HG03565 (cell line): ENCODE data around the gene RASSF8.

ENCODE experiments used
- ATAC-seq: cut with Tn5 transposase; IDR thresholded peaks from one replicate; pipeline ENCODE4 v1.9.1; 2021; ENCODE audit warnings: mild to moderate bottlenecking, moderate library complexity; ENCODE audit not compliant: unreplicated experiment

Gene RASSF8

DNA sequence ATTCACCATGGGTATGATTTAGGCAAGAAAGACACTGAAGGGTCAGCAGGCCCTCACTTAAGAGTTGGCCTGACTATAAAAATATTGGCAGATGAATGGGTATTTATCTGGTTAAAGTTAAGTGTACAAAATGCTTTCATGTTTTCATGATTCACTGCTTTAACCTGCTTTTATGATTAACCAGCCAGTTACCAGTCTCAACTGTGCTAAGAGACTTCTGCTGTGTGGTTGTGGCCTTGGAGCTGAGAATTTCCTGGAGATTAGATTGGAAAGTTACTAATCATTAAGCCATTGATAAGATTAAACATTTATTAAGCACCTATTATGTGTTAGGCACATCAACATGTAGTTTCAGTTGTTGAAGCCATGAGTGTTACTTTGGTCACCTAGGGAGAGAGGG lies 68.9 kb downstream of the RASSF8 start:
- ATAC-seq = no peak

DNA sequence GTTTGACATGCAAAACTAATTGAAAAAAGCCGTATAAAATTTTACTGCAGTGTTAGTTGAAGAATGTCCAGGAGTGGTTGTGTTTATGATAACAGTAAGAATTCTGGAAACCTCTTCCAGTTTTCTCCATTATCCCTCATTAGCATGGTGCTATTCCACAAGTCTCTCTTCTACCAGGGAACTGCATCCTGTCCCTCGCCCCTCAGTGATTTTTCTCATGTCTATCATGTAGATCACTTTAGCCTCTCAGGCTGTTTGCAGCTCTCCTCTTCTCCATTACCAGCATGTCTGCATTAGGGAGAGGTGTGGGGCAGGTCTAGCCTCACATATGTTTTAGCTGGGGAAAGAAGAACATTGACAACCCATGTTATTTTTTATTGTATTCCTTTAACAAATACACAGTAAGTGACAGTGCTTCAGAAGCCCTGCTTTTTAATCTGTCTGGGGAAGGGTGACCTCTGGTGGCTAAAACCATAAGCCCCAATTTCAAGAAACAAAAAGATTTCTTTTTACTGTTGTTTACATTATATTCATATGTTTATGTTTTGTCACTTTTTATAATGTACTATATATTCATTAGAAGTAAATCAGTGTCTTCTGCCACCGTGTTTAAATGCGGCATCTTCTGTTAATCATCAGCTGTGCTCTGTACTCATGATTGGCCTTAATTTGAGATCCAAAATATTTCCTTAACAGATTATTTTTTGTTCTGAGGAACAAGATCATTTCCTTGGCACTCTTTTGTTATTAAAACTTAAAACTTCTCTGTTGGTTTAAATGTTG lies 70.7 kb downstream of the RASSF8 start:
- ATAC-seq = no peak

DNA sequence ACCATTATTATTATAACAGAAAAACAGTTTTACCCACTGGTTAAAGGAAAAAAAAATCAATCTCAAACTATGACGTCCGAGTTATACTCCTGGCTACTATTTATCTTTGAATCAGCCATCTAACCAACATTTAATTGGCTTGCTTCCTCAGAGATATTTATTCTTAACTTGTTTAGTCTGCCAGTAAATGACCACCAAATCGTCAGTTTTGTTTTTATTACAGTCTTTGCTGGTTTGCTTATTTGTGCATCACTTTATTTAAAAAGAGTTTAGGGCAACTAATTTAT lies 71.2 kb downstream of the RASSF8 start:
- ATAC-seq = no peak

- no peak for ATAC-seq
These were observed 71.9 kb downstream of the RASSF8 start for GRCh38 chr12:26030371-26030770.

DNA sequence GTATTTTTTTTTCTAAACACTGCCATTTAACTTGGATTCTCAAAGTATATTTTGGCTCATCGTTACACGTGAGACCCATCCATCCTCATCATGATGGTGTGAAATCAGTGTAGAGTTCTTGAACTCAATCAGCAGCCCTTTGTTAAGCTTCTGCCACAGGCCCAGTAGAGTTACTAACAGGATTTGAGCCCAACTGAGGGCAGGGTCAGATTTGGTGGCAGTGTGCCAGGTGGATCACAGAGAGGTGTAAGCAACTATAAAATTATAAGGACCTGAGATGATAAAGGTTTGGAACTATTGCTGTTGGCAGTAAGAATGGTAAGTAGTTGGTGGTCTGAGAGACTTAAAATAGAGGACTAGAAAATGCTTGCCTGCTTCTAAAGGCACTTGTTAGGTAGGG lies 72.8 kb downstream of the RASSF8 start:
- no peak for ATAC-seq

GRCh38 chr12:26031827-26032226 lies 73.3 kb downstream of the RASSF8 start:
- no peak for ATAC-seq

DNA sequence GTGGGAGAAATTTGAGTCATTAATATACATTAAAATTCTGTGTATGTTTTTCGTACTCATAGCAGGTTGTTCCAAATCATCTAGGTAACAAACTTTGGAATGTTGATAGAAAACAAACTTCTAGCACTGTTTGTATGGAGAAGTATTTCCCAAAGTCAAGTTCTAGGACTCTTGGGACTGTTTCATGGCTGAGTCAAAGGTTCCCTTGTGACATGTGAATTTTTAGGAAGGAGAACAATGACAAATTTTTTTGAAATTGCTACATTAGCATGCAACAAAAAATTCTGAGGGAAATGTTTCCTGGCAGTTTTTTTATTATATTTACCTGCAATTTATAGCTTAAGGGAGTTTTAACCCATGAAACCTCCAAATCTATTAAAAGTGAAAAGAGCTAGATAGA lies 73.8 kb downstream of the RASSF8 start:
- ATAC-seq = no peak

GRCh38 chr12:26032719-26033241 lies 74.3 kb downstream of the RASSF8 start:
- ATAC-seq = no peak

- no peak for ATAC-seq
These were observed 76.1 kb downstream of the RASSF8 start for GRCh38 chr12:26034371-26035142.

GRCh38 chr12:26036877-26037276 lies 78.4 kb downstream of the RASSF8 start:
- no peak for ATAC-seq

GRCh38 chr12:26037615-26038220 lies 79.2 kb downstream of the RASSF8 start:
- no peak for ATAC-seq

GRCh38 chr12:26042645-26043044 lies 84.2 kb downstream of the RASSF8 start:
- no peak for ATAC-seq

GRCh38 chr12:26043135-26044006 lies 84.9 kb downstream of the RASSF8 start:
- ATAC-seq = no peak

DNA sequence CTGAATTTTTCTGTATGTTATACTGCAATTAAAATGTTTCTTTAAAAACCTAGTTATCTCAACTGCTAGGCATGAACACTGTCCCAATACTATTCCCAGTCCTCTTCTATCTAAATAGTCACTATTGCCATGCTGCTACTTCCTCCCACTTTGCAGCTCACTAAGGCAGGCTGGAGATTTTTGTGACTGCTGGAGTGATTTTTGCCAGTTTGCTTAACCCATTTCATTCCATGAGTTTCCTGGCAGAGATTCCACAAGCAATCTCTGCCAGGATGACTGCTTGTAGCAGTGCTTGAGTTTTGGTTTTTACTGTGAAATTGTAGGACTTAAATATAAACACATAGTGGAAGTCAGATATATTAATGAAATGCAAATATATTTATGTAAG lies 85.5 kb downstream of the RASSF8 start:
- no peak for ATAC-seq

DNA sequence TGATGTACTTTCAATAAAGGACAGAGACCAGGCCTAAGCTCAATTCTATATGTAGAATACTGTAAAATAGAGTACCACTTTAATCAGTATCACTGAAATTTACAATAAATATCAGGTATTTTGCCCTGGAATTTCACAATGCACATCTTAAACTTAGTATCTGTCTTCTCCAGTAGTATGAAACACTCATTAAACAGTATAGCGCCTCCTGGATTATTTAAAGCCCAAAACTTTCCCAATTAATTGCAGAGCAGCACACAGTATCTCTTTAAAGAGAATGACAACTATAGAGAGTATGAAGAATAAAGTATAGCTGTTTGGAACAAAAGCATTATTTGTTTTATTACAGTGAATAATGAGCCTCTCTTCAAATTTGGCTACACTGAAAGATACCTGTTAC lies 86.1 kb downstream of the RASSF8 start:
- ATAC-seq = no peak

DNA sequence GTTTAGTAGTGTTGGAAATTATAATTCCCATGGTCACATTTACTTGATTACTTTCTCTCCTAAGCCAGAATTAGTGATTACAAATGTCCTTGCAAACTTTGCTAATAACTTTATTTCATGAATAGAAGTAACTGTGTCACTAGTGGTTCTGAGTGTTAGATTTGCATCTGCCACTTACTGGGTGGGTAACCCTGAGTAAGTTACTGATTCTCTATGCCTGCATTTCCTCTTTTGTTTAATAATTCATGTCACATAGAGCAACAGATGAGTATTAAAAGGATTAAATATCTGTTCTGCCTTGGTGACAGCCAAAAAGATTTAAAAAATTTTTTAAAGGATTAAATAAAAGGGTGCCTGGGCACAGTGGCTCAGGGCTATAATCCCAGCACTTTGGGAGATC lies 87.7 kb downstream of the RASSF8 start:
- ATAC-seq = no peak

GRCh38 chr12:26046906-26047305 lies 88.4 kb downstream of the RASSF8 start:
- ATAC-seq = no peak

DNA sequence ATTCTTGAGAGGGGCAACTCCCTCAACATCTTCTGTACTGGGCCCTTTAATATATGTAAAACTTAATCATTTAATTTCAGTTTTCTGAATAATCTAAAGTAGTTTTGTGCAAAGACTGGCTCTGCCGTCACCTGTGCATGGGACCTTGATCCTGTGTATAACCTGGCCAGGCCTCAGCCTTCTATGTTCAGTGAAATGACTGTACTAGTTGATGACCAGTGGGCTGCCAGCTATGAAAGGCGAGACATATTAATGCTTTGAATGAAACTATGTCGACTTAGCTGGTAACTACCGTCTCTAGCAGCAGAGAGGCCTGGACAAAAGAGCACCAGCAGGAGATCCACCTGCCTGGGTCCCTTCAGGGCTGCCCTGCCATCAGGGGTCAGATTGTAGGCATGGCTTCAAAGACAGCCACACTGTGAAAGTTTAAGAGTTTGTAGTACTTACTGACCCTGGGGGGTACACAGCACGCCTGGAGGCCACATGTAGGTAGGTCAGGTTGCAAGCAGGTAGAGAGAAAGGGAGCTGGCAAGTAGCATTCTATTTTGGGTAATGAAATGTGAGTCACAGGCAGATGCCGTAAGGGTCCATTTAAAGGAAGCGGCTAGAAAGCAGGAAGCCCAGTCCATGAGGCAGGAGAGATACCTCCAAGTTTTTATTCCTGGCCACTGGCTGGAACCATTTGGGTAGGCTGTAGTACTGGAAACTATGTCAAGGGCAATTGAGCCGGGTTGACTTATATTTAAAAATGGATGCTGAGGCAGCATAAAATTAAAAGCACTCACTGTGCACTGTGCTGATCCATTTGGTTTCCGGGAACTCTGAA lies 89.1 kb downstream of the RASSF8 start:
- no peak for ATAC-seq

GRCh38 chr12:26052652-26053051 lies 94.2 kb downstream of the RASSF8 start:
- no peak for ATAC-seq

GRCh38 chr12:26054383-26054782 lies 95.9 kb downstream of the RASSF8 start:
- no peak for ATAC-seq
